HepG2 (cell line): Measurements from ENCODE around the gene ERH. TPM values are rescaled to one million over a fixed set of nuclear protein-coding genes. Genes with fewer than 3 reads are reported as not detected.

Experiments used
- ARNT2 ChIP-seq: sonication (generic); formaldehyde crosslinking; IDR thresholded peaks from 2 replicates; pipeline ENCODE4 v1.8.0; 2022; ENCODE audit warnings: mild to moderate bottlenecking, low read depth, missing genetic modification reagents, moderate library complexity
- BHLHE40 ChIP-seq: IDR thresholded peaks from 2 replicates; pipeline ENCODE4 v1.6.1; 2011; ENCODE audit warnings: low read length, improper control_type of control experiment
- CREB1 ChIP-seq, 2 experiments: fragments of 450-650 bp in 1 of 2; IDR thresholded peaks; 2 replicates each; pipeline ENCODE4 v1.6.1; 2016 to 2017; ENCODE audit warnings: control low read depth in 1 of 2, mild to moderate bottlenecking in 1 of 2, missing compliant biosample characterization in 1 of 2, missing genetic modification characterization in 1 of 2
- MBNL3 ChIP-seq: fragments of 250-450 bp; sonication (Bioruptor Pico); conservative IDR thresholded peaks from 2 replicates; pipeline ENCODE4 v1.8.0; 2022; ENCODE audit warnings: mild to moderate bottlenecking, inconsistent platforms
- MTA3 ChIP-seq: sonication (generic); formaldehyde crosslinking; IDR thresholded peaks from 2 replicates; pipeline ENCODE4 v1.4.0; 2020; ENCODE audit warnings: missing genetic modification reagents
- MXD3 ChIP-seq: IDR thresholded peaks from 2 replicates; pipeline ENCODE4 v1.6.1; 2016; ENCODE audit warnings: mild to moderate bottlenecking, missing biosample characterization, missing genetic modification reagents
- NR2C2 ChIP-seq: sonication (generic); formaldehyde crosslinking; IDR thresholded peaks from 2 replicates; pipeline ENCODE4 v1.4.0; 2020; ENCODE audit warnings: missing genetic modification reagents, mild to moderate bottlenecking, moderate library complexity, borderline replicate concordance
- PITX1 ChIP-seq: sonication (generic); formaldehyde crosslinking; IDR thresholded peaks from 2 replicates; pipeline ENCODE4 v1.5.1; 2020; ENCODE audit warnings: mild to moderate bottlenecking, missing genetic modification reagents
- THRA ChIP-seq: sonication (generic); formaldehyde crosslinking; IDR thresholded peaks from 2 replicates; pipeline ENCODE4 v1.4.0; 2020; ENCODE audit warnings: missing genetic modification reagents, borderline replicate concordance
- ZNF564 ChIP-seq: sonication (generic); formaldehyde crosslinking; IDR thresholded peaks from 2 replicates; pipeline ENCODE4 v1.8.1; 2023; ENCODE audit warnings: mild to moderate bottlenecking, missing genetic modification reagents
- ZNF577 ChIP-seq: sonication (generic); formaldehyde crosslinking; IDR thresholded peaks from 2 replicates; pipeline ENCODE4 v1.4.0; 2020; ENCODE audit warnings: mild to moderate bottlenecking, low read depth, missing genetic modification reagents, borderline replicate concordance
- ZNF687 ChIP-seq: sonication (generic); formaldehyde crosslinking; IDR thresholded peaks from 2 replicates; pipeline ENCODE4 v1.5.1; 2020; ENCODE audit warnings: mild to moderate bottlenecking, missing genetic modification reagents, moderate library complexity
- ZNF703 ChIP-seq: sonication (generic); formaldehyde crosslinking; IDR thresholded peaks from 2 replicates; pipeline ENCODE4 v1.5.1; 2020; ENCODE audit warnings: missing genetic modification reagents, mild to moderate bottlenecking, moderate library complexity, borderline replicate concordance
- polyA plus RNA-seq, 8 experiments: library from polyadenylated mRNA; depleted of rRNA in 3 of 8; stranded (reverse) in 7 of 8; unstranded in 1 of 8; fragments of >200 nt; fragmentation: Illumina TruSeq in 4 of 8; extraction: Trizol in 4 of 8; gene quantifications; 2 replicates each; pipeline versions ENCODE4 v1.2.1 to v1.2.3, GENCODE V29; 2011 to 2016; ENCODE audit warnings: low read depth in 4 of 8, missing spikeins in 1 of 8, mixed read lengths in 1 of 8; ENCODE audit not compliant: insufficient read depth in 1 of 8
- total RNA-seq, 5 experiments: library from RNA; depleted of rRNA; stranded (reverse); fragments of >200 nt; fragmentation: Illumina TruSeq; extraction: Trizol; gene quantifications; 2 replicates each; pipeline ENCODE4 v1.2.3, GENCODE V29; 2016; ENCODE audit warnings: low read depth in 1 of 5
- TF ChIP-seq, protein P1 (sequence below): sonication (generic); formaldehyde crosslinking; IDR thresholded peaks from 2 replicates; pipeline ENCODE4 v1.5.1; 2020; ENCODE audit warnings: mild to moderate bottlenecking, missing genetic modification reagents, borderline replicate concordance

Gene ERH
- total and polyA plus RNA-seq, 2 of the 13 experiments (the other 11 are each of a cell fraction or from before 2014, with no cell fraction given): 105 to 341 TPM

DNA sequence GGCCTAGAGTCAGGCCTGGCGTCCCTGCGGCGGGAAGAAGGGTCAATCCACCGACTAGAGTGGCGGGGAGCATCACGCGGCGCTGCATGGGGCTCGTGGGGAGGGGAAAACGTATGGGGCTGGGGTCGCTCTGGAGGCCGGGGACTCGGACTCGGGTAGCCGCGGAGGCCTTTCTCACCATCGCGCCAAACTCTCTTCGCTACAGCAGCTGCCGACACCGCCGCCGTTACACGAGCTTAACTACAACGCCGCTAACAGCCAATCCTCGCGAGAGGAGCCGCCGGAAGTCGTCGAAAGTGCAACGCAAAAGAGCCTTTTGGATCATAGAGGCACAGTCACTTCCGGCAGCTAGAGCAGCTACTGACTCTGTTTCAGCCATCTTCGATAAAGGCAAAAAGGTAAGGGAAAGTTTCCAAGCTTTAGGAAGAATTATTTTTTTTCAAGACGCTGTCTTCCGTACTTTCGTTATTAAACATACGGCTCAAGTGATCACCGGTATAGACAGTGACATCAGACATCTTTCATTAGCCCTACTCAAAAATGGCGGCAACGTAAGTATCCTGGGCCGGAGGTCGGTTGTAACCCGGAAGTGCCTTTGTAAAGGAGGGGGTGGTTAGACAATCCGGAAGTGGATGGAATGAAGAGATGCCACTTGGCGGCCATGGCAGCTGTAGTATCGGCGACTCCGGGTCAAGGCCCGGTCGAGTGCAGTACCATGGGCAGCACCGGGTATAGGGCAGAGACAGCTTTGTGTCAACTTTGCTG is at the start of gene ERH, which contains the start of gene SLC39A9 (continued):
- TF ChIP-seq, protein P1, sequence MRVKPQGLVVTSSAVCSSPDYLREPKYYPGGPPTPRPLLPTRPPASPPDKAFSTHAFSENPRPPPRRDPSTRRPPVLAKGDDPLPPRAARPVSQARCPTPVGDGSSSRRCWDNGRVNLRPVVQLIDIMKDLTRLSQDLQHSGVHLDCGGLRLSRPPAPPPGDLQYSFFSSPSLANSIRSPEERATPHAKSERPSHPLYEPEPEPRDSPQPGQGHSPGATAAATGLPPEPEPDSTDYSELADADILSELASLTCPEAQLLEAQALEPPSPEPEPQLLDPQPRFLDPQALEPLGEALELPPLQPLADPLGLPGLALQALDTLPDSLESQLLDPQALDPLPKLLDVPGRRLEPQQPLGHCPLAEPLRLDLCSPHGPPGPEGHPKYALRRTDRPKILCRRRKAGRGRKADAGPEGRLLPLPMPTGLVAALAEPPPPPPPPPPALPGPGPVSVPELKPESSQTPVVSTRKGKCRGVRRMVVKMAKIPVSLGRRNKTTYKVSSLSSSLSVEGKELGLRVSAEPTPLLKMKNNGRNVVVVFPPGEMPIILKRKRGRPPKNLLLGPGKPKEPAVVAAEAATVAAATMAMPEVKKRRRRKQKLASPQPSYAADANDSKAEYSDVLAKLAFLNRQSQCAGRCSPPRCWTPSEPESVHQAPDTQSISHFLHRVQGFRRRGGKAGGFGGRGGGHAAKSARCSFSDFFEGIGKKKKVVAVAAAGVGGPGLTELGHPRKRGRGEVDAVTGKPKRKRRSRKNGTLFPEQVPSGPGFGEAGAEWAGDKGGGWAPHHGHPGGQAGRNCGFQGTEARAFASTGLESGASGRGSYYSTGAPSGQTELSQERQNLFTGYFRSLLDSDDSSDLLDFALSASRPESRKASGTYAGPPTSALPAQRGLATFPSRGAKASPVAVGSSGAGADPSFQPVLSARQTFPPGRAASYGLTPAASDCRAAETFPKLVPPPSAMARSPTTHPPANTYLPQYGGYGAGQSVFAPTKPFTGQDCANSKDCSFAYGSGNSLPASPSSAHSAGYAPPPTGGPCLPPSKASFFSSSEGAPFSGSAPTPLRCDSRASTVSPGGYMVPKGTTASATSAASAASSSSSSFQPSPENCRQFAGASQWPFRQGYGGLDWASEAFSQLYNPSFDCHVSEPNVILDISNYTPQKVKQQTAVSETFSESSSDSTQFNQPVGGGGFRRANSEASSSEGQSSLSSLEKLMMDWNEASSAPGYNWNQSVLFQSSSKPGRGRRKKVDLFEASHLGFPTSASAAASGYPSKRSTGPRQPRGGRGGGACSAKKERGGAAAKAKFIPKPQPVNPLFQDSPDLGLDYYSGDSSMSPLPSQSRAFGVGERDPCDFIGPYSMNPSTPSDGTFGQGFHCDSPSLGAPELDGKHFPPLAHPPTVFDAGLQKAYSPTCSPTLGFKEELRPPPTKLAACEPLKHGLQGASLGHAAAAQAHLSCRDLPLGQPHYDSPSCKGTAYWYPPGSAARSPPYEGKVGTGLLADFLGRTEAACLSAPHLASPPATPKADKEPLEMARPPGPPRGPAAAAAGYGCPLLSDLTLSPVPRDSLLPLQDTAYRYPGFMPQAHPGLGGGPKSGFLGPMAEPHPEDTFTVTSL: no peak; the same call in 1 of the 2 replicates
- TF ChIP-seq ZNF687 (peak; percentile 86), MTA3 (CRISPR knock-in tag) (no peak), ZNF577 (CRISPR knock-in tag) (no peak), MBNL3 (CRISPR knock-in tag) (no peak), ARNT2 (CRISPR knock-in tag) (no peak; the same call in 1 of the 2 replicates), THRA (CRISPR knock-in tag) (no peak), CREB1 (IDR thresholded peaks at IDR 0.05) (peak; percentile 94), CREB1 (CRISPR knock-in tag; IDR thresholded peaks at IDR 0.05) (peak; percentile 95), ZNF564 (CRISPR knock-in tag) (peak; percentile 25; the same call in 1 of the 2 replicates), ZNF703 (CRISPR knock-in tag) (no peak), BHLHE40 (no peak), PITX1 (CRISPR knock-in tag) (peak; percentile 70; the same call in 1 of the 2 replicates), NR2C2 (CRISPR knock-in tag) (peak; percentile 99), MXD3 (CRISPR knock-in tag) (no peak)
